ENCODE results near the gene SMARCA2. TPM values are rescaled to one million over a fixed set of nuclear protein-coding genes. Genes with fewer than 3 reads are reported as not detected.

Gene SMARCA2
- total RNA-seq, 1 donor from 2014 or later = 31.6 TPM

- TF ChIP-seq CTCF (conservative IDR thresholded peaks at IDR 0.05; ENCODE audit: low read depth, low read length) = no peak
- no peak overlapping the region for H3K4me3 ChIP-seq (ENCODE audit: low read depth, low read length)
- DNase-seq (ENCODE audit: low read depth) = no peak
Observed at GRCh38 chr9:2036844-2037243, 21.7 kb downstream of the SMARCA2 start.

- no peak for TF ChIP-seq CTCF (conservative IDR thresholded peaks at IDR 0.05; ENCODE audit: low read depth, low read length)
- no peak overlapping the region for H3K4me3 ChIP-seq (ENCODE audit: low read depth, low read length)
- DNase-seq (ENCODE audit: low read depth) = peak; percentile 70
Observed at GRCh38 chr9:2039294-2040180, 24.4 kb downstream of the SMARCA2 start.

GRCh38 chr9:2040828-2041227 is 25.7 kb downstream of the SMARCA2 start:
- DNase-seq (ENCODE audit: low read depth) = no peak
- no peak for TF ChIP-seq CTCF (conservative IDR thresholded peaks at IDR 0.05; ENCODE audit: low read depth, low read length)
- no peak overlapping the region for H3K4me3 ChIP-seq (ENCODE audit: low read depth, low read length)

GRCh38 chr9:2041736-2042135 is 26.6 kb downstream of the SMARCA2 start:
- TF ChIP-seq CTCF (conservative IDR thresholded peaks at IDR 0.05; ENCODE audit: low read depth, low read length) = no peak
- H3K4me3 ChIP-seq (ENCODE audit: low read depth, low read length) = no peak overlapping the region
- no peak for DNase-seq (ENCODE audit: low read depth)

DNA sequence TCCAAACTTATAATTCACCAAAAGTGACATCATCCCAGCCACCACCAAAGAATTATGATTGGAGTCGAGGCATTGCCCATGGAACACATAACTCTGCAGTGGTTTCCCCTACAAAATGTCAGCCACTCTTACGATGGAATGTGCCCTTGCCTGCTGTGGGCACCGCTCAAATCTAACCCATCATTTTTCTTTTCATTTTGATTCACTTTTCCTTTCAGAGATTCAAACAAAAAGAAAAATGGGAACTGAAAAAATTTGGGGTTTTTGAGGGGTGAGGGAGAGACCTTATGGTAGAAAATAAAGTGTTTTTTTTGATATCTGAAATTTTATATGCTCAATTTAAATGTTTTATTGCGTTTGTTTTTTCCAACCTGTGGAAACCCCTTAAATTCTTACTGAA is 28.1 kb downstream of the SMARCA2 start:
- H3K4me3 ChIP-seq (ENCODE audit: low read depth, low read length) = no peak overlapping the region
- no peak for TF ChIP-seq CTCF (conservative IDR thresholded peaks at IDR 0.05; ENCODE audit: low read depth, low read length)
- DNase-seq (ENCODE audit: low read depth) = no peak

DNA sequence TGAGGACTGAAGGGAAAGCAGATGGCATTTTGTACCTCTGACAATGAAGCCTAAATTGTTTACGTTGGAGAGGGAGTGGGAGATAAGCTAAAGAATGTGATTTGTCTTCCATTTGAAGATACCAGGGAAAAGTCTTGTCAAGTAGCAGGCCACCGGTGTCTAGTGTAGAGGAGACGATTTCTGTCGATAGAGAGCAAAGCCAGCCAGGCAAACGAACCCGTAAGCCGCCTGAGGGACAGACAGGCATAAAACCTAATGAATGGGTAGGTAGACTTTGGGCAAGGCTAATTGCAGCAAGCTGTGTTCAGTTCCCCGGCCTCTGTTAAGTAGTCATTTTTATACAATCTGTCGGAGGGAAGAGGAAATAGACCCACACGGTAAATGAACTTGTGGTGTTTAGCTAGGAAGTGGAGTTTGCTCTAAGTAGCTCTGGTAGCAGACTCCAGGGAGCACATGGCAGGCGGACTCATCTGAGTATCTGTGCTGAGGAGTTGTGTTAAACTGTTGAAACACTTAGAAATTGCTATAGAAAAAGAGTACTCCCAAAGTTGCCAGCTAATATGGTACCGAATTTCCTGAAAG is 28.8 kb downstream of the SMARCA2 start:
- no peak overlapping the region for H3K4me3 ChIP-seq (ENCODE audit: low read depth, low read length)
- DNase-seq (ENCODE audit: low read depth) = no peak

More for the DNA sequence above, 28.8 kb downstream of the SMARCA2 start:
- TF ChIP-seq CTCF (conservative IDR thresholded peaks at IDR 0.05; ENCODE audit: low read depth, low read length) = no peak
